ENCODE measurements around the gene UBTD2.

DNA sequence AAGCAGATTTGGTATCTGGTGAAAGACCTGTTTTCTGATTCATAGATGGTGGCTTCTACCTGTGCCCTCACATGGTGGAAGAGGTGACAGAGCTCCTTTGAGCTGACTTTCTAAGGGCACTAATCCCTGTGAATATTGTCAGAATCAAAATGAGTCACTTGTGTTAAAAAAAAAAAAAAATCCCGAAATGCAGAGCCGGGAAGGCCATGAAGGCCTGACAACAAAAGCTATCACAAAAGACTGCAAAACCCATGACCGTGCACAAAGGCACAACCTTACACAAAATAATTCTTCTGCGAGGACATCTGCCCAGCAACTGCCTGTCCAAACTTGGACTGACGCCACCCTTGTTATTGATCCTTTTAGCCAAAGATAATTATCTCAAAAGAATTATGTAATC is 19.6 kb upstream of the UBTD2 start:
- TF ChIP-seq, protein P1, sequence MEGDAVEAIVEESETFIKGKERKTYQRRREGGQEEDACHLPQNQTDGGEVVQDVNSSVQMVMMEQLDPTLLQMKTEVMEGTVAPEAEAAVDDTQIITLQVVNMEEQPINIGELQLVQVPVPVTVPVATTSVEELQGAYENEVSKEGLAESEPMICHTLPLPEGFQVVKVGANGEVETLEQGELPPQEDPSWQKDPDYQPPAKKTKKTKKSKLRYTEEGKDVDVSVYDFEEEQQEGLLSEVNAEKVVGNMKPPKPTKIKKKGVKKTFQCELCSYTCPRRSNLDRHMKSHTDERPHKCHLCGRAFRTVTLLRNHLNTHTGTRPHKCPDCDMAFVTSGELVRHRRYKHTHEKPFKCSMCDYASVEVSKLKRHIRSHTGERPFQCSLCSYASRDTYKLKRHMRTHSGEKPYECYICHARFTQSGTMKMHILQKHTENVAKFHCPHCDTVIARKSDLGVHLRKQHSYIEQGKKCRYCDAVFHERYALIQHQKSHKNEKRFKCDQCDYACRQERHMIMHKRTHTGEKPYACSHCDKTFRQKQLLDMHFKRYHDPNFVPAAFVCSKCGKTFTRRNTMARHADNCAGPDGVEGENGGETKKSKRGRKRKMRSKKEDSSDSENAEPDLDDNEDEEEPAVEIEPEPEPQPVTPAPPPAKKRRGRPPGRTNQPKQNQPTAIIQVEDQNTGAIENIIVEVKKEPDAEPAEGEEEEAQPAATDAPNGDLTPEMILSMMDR (IDR thresholded peaks at IDR 0.05; ENCODE audit: low read length), result no peak
- no peak for TF ChIP-seq EZH2 (optimal IDR thresholded peaks at IDR 0.05; ENCODE audit: low read depth, low read length)

All from MM.1S (cell line).